ENCODE measurements around the gene TSSK3. TPM values are rescaled to one million over a fixed set of nuclear protein-coding genes. Genes with fewer than 3 reads are reported as not detected.

The TSSK3 gene
- polyA plus RNA-seq, 2 donors: 0.15 to 0.53 TPM

GRCh38 chr1:32411261-32411660 is 48.9 kb downstream of the TSSK3 start:
- Histone ChIP-seq H3K4me3 (ENCODE audit: low read depth in 1 of 2, low read length in 2 of 2) (no peak overlapping the region), H3K27ac (ENCODE audit: low read depth in 2 of 2, low read length in 1 of 2) (no peak overlapping the region), H3K27me3 (ENCODE audit: control insufficient read depth in 1 of 2, insufficient read depth in 2 of 2, low read length in 2 of 2) (no peaks in the 10 kb centered on the region), H3K4me1 (ENCODE audit: control insufficient read depth in 2 of 2, insufficient read depth in 2 of 2, low read length in 1 of 2) (no peaks in the 10 kb centered on the region), H3K9me3 (ENCODE audit: control insufficient read depth in 2 of 2, insufficient read depth in 1 of 2, low read depth in 1 of 2, low read length in 1 of 2) (peaks cover 0 to 2% of the 10 kb centered on the region in 2 donors), H3K36me3 (ENCODE audit: control insufficient read depth in 2 of 2, insufficient read depth in 2 of 2, low read length in 1 of 2) (no peaks in the 10 kb centered on the region)

GRCh38 chr1:32413507-32414185 is 51.3 kb downstream of the TSSK3 start:
- Histone ChIP-seq H3K4me3 (ENCODE audit: low read depth in 1 of 2, low read length in 2 of 2) (no peak overlapping the region), H3K9me3 (ENCODE audit: control insufficient read depth in 2 of 2, insufficient read depth in 1 of 2, low read depth in 1 of 2, low read length in 1 of 2) (peaks cover 0 to 2% of the 10 kb centered on the region in 2 donors), H3K4me1 (ENCODE audit: control insufficient read depth in 2 of 2, insufficient read depth in 2 of 2, low read length in 1 of 2) (no peaks in the 10 kb centered on the region), H3K27me3 (ENCODE audit: control insufficient read depth in 1 of 2, insufficient read depth in 2 of 2, low read length in 2 of 2) (no peaks in the 10 kb centered on the region), H3K36me3 (ENCODE audit: control insufficient read depth in 2 of 2, insufficient read depth in 2 of 2, low read length in 1 of 2) (no peaks in the 10 kb centered on the region), H3K27ac (ENCODE audit: low read depth in 2 of 2, low read length in 1 of 2) (no peak overlapping the region)
- 51 to 54% methylated on average over 10 of the region's 10 CpGs for WGBS, 2 donors

Other genes with a start within 250 kb of the TSSK3 start
- 10 to 100 TPM; 10.2 to 13.5 TPM for gene TXLNA, start 182.9 kb upstream of the TSSK3 start, polyA plus RNA-seq
- gene CCDC28B, start 161.9 kb upstream of the TSSK3 start, polyA plus RNA-seq: 1 to 10 TPM; 2.7 to 2.9 TPM
- 1 to 10 TPM; 1.5 to 1.6 TPM for gene IQCC, start 156.9 kb upstream of the TSSK3 start, polyA plus RNA-seq
- gene DCDC2B, start 153.4 kb upstream of the TSSK3 start, polyA plus RNA-seq: under 1 TPM in 1 of 2 donors, not detected in 1; 0.06 TPM
- gene TMEM234, start 140.2 kb upstream of the TSSK3 start, polyA plus RNA-seq: 10 to 100 TPM; 10.4 to 15.6 TPM
- gene EIF3I, start 140.1 kb upstream of the TSSK3 start, polyA plus RNA-seq: 100 to 1,000 TPM; 134 to 189 TPM
- 1 to 10 TPM; 1.8 to 2.0 TPM for gene FAM167B, start 115.3 kb upstream of the TSSK3 start, polyA plus RNA-seq
- 1 to 10 TPM; 2.3 to 2.4 TPM for gene LCK, start 111.3 kb upstream of the TSSK3 start, polyA plus RNA-seq
- gene HDAC1, start 70.5 kb upstream of the TSSK3 start, polyA plus RNA-seq: 10 to 100 TPM; 43.8 to 90.3 TPM
- 1 to 10 TPM; 3.6 to 6.0 TPM for gene MARCKSL1, start 26.3 kb upstream of the TSSK3 start, polyA plus RNA-seq
- 1 to 10 TPM; 2.9 to 5.9 TPM for gene FAM229A, start 54 bp upstream of the TSSK3 start, polyA plus RNA-seq
- 10 to 100 TPM; 24.1 to 26.9 TPM for gene BSDC1, start 31.9 kb downstream of the TSSK3 start, polyA plus RNA-seq
- gene ZBTB8B, start 102.5 kb downstream of the TSSK3 start, polyA plus RNA-seq: not detected
- gene ZBTB8A, start 176.9 kb downstream of the TSSK3 start, polyA plus RNA-seq: 1 to 10 TPM; 1.1 to 1.9 TPM

Measured in esophagus (tissue), 2 donors.